Cardiac fibroblast (primary cell): Measurements from ENCODE around the gene C3orf70.
A peak's percentile ranks its signal among the peaks of the same experiment; 100 is the strongest.

ENCODE experiments used
- DNase-seq, 2 donors: peaks; one replicate each; pipeline versions ENCODE4 v3.0.0 to v3.0.0-alpha.2; 2010; ENCODE audit warnings: low read depth in 2 of 2
- H3K4me3 ChIP-seq, 2 donors: replicated peaks in 1 of 2; 1 replicate in 1 of 2; 2 replicates in 1 of 2; pipeline ENCODE4 v1.5.1; 2011; ENCODE audit warnings: low read depth in 2 of 2, low read length in 2 of 2, mild to moderate bottlenecking in 2 of 2, moderate library complexity in 1 of 2
- CTCF ChIP-seq: IDR thresholded peaks from one replicate; pipeline ENCODE4 v1.5.1; 2011; ENCODE audit warnings: low read depth, mild to moderate bottlenecking, low read length, inconsistent platforms

Gene C3orf70

GRCh38 chr3:185152410-185153170, at the start of gene C3orf70:
TSS of gene C3orf70 (minus strand) at chr3:185153060. CDS start at chr3:185152823, 237 bp downstream.
- TF ChIP-seq CTCF: no peak

GRCh38 chr3:185200639-185201038, 47.8 kb upstream of the C3orf70 start:
- H3K4me3 ChIP-seq: no peak overlapping the region
- peak; percentile 65 to 92 for DNase-seq
- TF ChIP-seq CTCF: no peak

More at GRCh38 chr3:185152410-185153170, at the start of gene C3orf70:
- peak; percentile 40 to 60 for DNase-seq
- H3K4me3 ChIP-seq: peak within 1 kb of the TSS; percentile 48 to 51

- H3K4me3 ChIP-seq: no peak overlapping the region
- DNase-seq: no peak
- TF ChIP-seq CTCF: no peak
These were observed 46.8 kb upstream of the C3orf70 start for GRCh38 chr3:185199671-185200070.

GRCh38 chr3:185199206-185199605, 46.3 kb upstream of the C3orf70 start:
- no peak for TF ChIP-seq CTCF
- DNase-seq: no peak
- H3K4me3 ChIP-seq: no peak overlapping the region

- no peak for TF ChIP-seq CTCF
- H3K4me3 ChIP-seq: no peak overlapping the region
- DNase-seq: no peak
These were observed 44.2 kb upstream of the C3orf70 start for GRCh38 chr3:185197068-185197467.

GRCh38 chr3:185195652-185196051, 42.8 kb upstream of the C3orf70 start:
- no peak for TF ChIP-seq CTCF
- H3K4me3 ChIP-seq: no peak overlapping the region
- DNase-seq: no peak
